HL-60/S4 treated with retinoic acid at 250 ng/mL for 4 days and 3 days (cell line): ENCODE measurements around the gene FXYD2.

ENCODE experiments used
- in situ Hi-C: fragments of 300-500 bp; cut with MboI; formaldehyde crosslinking; loops from 2 replicates; pipeline ENCODE4 v1.7.0; 2022; ENCODE audit warnings: low sequenced_read_pairs

The FXYD2 gene

DNA sequence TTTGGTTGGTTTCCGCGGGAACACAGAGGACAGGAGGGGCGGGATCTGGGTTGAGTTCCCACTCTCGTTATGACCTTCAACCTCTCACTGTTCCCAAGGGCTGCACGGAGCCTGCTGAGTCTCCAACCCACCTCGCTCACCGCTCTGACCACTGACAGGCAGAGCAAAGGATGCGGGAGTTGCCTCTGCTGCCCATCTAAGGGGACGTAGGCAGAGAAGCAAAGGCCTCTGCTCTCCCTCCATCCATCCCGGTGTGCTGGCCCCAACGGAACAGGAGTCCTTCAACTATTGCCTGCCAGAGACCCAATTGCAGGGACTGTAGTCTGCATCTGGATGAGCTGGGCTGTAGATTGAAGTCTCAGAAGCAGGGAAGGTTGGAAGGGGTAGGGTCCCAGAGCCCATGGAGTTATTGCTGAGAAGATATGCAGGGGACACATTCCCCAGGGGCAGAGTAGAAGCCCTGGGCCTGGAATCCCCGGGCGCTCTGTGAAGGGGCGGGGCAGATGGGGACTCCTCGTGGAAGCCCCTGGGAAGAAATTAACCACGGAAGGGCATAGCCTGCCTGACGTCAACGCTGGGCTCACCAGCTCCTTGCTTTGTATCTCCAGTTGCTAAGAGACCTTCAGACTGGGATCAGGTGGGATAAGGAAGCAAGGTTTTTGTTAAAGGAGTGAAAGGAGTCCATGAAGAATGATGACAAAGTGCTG is 12.7 kb upstream of the FXYD2 start:
- in situ Hi-C loops: loop anchor here (10.0 to 25.0 kb wide), 2 partner anchors 108 to 225 kb away; no protein-coding TSS in a partner anchor

DNA sequence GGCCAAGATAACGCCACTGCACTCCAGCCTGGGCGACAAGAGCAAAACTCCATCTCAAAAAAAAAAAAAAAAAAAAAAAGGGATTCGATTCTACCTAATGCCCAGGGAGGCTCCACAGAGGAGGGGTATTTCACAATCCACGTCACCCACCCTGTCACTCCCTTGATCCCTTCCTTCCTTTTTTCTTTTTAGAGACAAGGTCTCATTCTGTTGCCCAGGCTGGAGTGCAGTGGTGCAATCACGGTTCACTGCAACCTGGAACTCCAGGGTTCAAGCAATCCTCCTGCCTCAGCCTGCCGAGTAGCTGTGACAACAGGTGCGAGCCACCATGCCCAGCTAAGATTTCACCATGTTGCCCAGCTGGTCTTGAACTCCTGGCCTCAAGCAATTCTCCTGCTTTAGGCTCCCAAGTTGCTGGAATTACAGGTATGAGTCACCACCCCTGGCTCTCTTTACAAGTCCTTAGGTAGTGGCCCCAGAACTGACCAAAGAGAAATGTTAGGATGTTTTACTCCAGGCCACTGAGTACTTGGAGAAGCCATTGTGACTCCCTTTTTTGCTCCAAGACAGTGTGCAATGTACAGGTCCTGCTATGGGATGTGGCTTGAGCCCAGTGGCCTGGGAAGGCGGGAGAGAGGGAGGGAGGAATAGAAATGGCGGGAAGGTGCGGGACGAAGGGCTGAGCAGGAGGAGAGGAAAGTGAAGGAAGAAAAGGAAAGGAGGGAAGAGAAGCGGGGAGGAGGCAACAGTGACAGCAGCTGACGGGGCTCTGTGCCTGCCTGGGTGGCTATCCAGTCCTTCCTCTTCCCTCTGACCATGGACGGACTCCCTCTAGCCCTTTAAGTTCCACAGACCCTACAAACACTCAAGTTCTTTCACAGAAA is 11.8 kb upstream of the FXYD2 start:
- in situ Hi-C loops: loop anchor here (10.0 to 25.0 kb wide), 2 partner anchors 108 to 226 kb away; no protein-coding TSS in a partner anchor

DNA sequence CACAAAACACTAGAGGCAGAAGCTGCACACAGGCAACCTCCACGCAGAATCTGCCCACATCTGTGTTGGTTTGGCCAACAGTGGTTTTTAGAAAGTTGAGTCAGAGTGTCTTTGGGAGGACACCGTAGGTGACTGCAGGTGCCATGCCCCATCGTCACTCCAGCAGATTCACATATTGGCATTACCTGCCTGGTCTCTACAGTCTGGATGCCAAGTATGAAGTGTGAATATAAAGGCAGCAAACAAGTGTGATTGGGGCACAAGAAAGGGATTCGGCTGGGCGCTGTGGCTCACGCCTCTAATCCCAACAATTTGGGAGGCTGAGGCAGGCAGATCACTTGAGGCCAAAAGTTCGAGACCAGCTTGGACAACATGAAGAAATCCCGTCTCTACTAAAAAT is 11.0 kb upstream of the FXYD2 start:
- in situ Hi-C loops: loop anchor here (10.0 to 25.0 kb wide), 2 partner anchors 109 to 227 kb away; no protein-coding TSS in a partner anchor

DNA sequence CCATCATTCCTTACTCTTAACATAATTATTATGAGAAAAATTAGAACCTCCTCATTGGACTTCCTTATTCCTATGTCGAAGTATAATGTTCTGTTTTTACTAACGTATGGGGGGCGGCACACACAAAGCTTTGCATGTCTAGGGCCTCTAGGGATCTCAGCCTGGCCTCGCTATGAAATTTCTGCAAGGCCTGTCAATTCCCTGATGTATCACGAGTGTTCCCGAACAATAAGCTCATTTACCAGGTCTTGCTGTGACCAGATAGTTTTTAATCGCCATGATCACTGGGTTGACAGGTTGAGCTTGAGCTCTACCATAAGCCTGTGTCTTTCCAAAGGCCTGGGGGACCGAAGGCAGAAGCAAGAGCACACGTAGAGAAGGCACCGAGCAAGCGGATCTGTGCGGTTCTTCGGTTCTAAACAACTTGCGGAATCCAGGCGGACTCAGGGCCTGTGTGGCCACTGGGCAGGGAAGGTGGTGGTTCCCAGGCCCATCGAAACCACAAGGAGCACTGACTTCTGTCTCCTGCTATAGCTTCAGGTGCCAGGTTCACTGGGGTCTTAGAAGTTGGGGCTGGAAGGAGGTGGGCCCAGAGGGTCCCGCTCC is 10.4 kb upstream of the FXYD2 start:
- in situ Hi-C loops: loop anchor here (10.0 to 25.0 kb wide), 2 partner anchors 110 to 227 kb away; no protein-coding TSS in a partner anchor

DNA sequence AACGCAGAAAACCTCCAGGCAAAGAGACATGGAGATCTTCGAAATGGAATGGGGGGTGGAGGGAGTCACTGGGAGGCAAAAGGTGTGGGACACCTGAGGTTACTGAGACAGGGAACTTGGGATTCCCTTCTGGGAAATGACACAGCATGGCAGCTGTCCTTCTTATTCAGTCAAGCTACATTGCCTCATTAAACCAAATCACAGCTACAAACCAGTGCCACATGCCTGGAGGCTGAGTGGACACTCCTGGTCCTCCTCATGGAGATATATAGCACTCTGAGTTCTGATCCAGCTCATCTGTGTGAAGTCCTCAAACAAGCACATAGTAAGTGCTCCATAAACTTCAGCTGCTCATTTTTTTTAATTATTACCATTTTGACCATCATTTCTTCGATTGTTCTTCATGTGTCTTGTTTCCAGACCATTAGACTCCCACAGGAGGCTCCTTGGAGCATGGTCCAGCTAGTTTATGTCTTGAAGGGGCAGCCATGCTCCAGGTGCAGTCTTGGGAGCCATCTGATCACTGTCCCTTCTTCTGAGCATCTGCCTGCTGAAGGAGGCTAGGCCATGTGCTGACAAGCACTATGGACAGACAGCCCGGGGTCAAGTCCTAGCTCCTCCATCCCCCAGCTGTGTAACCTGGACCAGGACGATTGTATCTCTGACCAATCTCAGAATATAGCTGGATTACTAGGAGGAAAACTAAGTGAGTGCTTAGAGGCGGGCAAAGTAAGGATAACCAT is 9.7 kb upstream of the FXYD2 start:
- in situ Hi-C loops: loop anchor here (10.0 to 25.0 kb wide), 2 partner anchors 111 to 228 kb away; no protein-coding TSS in a partner anchor

DNA sequence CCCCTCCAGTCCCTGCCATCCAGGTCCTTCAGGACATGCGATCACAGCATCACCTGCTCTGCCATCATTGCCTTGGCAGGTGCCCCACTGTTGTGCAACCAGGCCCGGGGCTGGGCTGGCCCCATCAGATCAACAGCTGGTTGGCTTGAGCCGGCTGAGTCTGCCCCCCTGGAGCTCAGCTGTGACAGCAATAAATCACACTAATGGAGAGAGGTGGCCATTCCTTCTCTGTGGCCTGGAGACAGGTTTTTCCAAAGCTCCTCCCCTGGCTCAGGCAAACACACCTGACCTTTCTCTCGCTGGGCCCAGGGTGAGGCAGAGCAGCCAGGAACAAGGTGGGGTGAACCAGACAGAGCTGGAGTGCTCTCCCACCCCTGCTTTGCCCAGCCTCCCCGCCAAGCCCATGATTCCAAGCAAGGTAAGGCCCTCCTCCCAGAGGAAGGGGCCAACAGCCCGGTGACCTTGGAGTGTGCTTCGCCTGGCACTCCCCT is 8.9 kb upstream of the FXYD2 start:
- in situ Hi-C loops: loop anchor here (10.0 to 25.0 kb wide), 2 partner anchors 111 to 229 kb away; no protein-coding TSS in a partner anchor

DNA sequence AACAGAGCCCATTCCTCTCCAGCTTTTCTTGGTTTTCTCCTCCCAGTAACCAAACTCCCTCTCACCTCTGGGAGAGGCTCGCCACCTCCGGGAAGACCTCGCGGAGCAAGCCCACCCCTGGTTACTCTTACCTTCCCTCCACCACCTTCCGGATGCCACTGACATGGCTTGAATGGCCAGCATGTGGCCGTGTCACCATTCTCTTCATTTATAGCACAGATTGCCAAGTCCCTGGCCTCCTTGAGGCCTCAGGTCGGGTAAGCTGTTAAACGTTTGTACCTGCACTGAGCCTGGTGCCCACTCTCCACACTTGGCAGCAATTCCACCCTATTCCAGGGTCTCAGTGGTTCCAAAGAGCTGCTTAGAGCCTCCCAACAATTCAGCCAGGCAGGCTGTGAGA is 8.0 kb upstream of the FXYD2 start:
- in situ Hi-C loops: loop anchor here (10.0 to 25.0 kb wide), 2 partner anchors 112 to 230 kb away; no protein-coding TSS in a partner anchor

DNA sequence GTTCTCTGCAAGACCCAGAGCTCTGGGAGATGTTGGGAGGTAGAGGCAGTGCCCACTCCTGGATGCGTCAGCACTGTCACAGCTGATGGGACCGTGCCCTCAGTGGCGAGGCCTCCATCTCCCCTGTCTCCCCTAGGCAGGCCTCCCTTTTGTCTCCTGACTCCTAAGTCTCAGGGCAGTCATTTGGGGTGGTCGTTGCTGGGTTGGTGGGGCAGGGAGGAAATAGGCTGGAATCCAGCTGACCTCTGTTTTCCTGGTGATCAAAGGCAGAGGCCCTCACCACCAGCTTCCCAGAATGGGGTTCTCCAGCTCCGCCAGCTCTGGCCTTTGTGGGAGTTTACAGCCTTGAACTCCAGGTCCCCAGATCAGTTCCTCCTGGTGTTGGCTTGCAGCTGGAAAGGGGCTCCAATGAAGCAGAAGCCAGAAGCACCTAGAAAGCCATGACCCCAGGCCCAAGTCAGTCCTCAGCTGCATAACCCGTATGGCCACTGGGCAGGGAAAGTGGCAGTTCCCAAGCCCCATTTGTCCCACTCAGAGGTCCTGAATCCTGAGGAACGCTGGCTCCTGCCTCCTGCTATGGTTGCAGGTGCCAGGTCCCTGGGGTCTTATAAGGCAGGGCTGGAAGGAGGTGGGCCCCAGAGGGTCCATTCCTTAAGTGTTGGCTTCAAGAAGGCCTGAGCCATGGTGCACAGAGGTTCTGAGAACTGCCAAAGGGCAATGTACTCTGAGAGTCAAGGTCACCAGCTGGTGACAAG is 7.3 kb upstream of the FXYD2 start:
- in situ Hi-C loops: loop anchor here (10.0 to 25.0 kb wide), 2 partner anchors 113 to 230 kb away; no protein-coding TSS in a partner anchor

DNA sequence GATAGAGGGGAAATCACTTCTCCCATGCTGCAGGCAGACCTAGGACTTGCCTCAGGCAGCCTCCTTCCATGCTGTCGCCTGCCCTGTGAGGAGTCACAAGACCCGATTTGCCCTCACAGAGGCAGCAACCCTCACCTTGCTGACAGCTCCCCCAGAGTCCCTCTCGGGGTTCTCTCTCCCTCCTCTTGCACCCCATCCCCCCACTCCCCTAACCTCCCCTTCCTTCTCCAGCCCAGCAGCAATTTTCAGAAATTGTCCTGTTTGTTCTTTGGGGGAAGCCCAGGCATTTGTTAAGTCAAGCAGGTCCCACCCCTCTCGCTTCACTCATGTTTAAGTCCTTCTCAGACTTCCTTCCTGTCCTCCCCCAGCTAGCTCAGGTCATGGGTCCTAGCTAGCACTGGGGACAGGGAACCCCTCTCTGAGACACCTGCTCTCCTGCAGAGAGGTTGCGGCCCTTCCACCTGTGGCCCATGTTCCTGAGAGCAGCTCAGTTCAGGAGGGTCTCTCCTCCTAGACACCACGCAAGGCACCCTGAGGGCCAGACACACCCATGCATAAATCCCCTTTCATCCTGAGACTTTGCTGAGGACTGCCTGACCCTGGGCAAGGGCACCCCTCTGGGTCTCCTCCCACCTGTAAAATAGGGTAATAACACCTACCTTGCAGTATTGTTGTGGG is 6.3 kb upstream of the FXYD2 start:
- in situ Hi-C loops: loop anchor here (10.0 to 25.0 kb wide), 2 partner anchors 114 to 231 kb away; no protein-coding TSS in a partner anchor

DNA sequence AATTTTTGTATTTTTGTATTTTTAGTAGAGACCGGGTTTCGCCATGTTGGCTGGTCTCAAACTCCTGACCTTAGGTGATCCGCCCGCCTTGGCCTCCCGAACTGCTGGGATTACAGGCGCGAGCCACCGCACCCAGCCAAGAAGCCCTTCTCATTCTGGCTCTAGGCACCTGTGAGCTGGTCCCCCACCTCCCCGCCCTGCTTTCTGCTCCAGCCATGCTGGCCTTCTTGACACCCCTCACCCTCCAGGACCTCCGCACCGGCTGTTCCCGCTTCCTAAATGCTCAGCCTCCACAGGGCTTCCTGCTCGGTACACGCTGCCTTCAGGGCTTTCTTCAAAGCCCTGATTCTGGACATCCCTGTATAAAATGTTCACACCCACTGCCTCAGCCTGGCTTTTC is 5.5 kb upstream of the FXYD2 start:
- in situ Hi-C loops: loop anchor here (10.0 to 25.0 kb wide), 2 partner anchors 115 to 232 kb away; no protein-coding TSS in a partner anchor

DNA sequence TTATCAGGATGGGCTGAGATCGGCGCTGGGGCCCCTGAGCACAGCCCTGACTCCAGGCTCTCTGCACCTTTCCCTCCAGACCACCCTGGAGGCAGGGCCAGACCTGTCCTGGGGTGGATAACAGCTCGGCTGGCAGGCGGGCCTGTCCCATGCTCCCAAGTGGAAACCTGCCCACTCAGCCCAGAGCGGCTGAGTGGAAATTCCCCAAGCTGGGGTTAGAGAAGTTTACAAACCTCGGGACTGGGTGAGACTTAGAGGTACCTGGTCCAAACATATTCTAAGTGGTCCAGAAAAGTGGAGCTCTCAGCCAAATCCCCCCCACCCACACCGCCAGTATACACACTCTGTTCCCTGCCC is 4.8 kb upstream of the FXYD2 start:
- in situ Hi-C loops: loop anchor here (25.0 kb wide), 1 partner anchor 233 kb away; no protein-coding TSS in a partner anchor

DNA sequence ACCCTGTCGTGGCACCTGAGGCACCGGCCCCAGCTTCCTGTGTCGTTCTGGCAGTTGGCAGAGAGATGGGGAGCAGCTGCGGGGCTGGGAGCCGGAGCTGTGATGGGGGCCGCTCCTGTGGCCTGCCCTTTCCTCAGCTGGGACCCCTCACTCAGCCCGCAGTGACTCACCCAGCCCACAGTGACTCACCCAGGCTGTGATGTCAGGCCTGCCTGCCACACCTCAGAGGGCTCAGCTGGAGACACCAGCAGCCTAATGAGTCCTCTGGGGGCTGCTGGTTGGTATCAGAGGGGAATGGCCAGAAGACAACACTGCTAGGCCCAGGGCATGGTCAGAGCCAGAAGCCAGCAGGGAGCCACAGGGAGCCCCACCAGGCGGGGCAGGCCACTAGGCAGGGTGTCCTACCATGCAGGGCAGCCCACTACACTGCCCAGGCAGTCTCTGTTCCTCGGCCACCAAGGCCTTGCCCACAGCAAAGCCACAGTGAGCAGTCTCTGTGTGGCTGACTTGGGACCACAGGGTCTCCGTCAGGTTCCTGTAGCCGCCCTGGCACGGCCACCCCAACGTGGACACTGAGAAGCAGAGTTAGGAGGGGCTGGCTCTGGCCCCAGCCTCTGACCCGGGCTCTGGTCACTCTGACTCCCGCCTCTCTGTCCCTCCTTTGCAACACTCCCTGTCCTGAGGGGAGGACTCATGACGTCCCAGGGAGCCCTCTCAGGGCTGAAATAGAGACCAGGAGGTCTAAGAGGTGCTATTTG is 4.2 kb upstream of the FXYD2 start:
- in situ Hi-C loops: loop anchor here (25.0 kb wide), 1 partner anchor 234 kb away; no protein-coding TSS in a partner anchor

DNA sequence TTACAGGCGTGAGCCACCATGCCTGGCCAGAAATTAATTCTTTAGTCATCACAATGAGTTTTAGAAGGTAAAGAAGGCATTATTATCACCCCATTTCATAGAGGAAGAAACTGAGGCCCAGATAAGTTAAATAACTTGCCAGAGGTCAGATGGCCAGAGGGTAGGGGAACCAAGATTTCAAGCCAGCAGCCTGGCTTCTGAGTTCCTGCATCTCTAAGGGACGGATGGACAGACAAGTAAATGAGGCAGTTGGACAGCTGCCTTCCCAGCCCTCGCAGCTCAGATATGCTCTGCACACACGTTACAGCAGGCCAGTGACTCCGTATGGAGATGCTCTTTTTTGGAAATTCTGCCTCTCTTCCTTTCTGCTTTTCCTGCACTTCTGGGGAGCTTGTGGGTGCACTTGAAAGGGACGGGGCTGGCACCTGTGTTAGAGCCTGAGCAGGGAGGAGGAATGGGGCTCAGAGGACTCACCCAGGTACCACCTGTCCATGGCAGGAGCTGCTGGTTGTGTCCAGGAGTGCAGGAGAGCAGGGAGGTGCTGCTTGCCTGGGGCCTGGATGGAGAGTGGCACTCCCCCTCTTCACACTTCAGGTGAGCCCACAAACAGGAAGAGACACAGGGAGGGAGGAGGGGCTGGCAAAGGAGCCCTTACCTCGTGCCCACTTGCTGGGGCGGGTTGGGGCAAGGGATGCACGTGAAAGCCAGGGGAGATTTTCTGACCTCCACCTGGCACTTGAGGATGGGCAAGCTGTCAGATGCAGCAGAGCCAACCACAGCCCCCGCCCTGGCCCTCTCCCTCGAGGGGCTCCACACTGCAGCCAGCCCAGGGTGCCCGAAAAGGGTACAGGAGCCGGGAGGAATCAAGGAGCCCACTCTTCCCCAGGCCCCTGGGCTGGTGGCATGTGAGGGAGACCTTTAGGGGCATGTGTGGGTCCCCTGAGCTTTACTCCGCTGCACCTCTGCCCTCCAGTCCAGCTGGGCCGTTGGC is 3.3 kb upstream of the FXYD2 start:
- in situ Hi-C loops: loop anchor here (25.0 kb wide), 1 partner anchor 234 kb away; no protein-coding TSS in a partner anchor

DNA sequence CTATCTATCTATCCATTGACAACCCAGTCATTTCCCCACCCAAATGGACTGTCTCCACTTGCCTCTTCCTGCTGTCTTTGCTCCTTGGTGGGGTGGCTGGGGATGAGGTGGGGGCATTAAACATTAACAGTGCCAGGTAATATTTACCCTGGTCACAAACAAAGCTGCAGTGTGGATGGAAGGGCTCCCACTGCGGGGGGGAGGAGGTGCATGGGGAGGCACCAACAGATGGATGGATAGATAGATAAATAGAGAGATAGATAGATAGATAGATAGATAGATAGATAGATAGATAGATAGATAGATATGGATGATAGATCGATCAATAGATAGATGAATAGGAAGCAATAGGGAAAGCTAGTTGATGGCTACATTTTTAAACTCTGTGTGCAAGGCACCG is 2.3 kb upstream of the FXYD2 start:
- in situ Hi-C loops: loop anchor here (25.0 kb wide), 1 partner anchor 235 kb away; no protein-coding TSS in a partner anchor

DNA sequence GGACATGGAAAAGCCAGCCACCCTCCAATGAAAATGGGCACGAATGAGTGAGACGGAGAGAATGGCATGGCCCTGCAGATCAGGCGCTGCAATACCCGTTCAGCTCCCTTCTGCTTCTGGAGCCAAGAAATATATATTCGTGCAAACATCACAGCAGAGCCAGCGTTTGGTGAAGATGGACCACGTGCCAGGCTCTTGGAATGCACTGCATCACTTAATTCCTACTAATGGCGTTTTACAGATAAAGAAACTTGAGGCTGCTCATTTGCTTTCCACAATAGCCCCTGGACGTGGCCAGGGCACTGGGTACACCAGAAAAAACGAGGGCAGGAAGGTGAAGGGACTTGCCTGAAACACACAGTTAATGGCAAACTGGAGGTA is 1.6 kb upstream of the FXYD2 start:
- in situ Hi-C loops: loop anchor here (25.0 kb wide), 1 partner anchor 236 kb away; no protein-coding TSS in a partner anchor

DNA sequence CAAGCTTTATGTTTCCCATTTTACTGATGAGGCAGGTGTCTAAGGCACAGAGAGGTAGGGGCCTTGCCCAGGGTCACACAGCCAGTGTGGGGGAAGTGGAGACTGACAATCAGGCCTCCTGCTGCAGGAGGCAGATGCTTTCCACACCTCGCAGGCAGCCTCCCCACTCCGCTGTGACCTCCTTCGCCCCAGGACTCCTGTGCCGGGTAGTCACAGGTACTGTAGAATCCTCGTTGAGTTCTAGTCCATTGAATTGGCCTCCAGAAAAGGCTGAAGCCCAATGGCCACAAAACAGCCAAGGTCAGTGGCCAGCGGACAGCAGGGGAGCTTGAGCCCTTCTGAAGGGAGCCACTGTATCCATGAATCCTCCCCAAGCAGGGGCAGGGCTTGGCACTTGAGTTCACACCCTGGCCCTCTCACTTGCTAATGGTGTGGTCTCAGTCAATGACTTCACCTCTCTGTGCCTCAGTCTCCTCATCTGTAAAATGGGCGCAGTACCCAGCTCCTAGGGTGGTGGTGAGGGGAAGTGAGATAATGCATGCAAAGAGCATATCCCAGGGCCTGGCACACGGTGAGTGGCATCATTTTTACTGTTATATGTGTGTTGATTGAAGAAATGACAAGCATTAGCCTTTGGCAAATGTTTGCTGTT is 1.1 kb upstream of the FXYD2 start:
- in situ Hi-C loops: loop anchor here (25.0 kb wide), 1 partner anchor 237 kb away; no protein-coding TSS in a partner anchor
